ENCODE measurements around the gene ARPP19.
"Not testable (repeated sequence)": the region's sequence is repeated elsewhere in the genome, so short reads cannot be mapped to it uniquely, and the experiment has no call there.

Gene ARPP19, protein sequence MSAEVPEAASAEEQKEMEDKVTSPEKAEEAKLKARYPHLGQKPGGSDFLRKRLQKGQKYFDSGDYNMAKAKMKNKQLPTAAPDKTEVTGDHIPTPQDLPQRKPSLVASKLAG

DNA sequence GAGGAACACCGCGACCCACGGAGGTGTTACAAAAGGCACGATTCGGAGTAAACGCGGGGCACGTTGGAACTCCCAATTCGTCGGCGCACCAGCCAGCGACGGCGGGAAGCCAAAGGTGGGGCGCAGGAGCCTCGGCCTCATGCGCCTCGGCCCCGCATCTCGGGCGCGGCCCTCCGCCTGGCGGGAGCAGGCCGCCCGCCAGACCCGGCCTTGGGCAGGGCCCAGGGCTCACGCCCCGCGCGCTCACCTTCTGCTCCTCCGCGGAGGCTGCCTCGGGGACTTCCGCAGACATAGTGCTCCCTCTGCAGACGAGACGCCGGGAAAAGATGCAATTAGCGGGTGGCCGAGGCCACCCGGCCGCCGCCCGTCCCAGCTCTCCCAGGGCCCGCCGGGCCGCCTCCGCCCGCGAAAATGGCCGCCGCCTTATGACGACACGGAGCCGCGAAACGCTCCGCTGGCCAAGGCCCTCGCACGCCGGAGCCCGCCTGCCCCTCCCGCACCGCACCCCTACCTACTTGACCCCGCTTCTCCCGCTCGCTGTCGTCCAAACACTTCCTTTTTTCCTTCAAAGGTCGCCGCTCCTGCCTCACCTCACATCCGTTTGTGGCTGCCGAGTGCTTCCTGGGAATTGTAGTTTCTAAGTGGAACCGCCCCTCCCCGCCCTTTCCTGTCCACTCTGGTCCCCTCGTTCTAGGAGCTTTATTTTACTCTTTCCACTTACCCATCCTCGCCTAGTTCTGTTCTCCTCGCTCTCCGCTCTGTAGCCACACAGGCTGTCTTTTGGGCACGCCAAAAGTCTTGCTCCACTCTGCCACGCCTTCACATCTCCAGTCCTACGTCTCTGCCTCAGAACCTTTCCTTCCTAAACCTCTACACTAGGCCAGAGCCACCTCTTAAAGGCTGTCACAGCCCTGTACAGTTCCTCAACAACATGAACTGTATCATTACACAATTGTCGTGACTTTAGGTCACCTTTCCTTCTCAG, at the start of gene ARPP19:
Gene ARPP19, minus strand, starts transcription at position 430 of the 985 bp plus-strand sequence. Its CDS starts 138 bp downstream, at position 292.
- peak; percentile 53 for DNase-seq

- no peak for DNase-seq
Measured at GRCh38 chr15:52617026-52617425, 48.2 kb upstream of the ARPP19 start.

DNA sequence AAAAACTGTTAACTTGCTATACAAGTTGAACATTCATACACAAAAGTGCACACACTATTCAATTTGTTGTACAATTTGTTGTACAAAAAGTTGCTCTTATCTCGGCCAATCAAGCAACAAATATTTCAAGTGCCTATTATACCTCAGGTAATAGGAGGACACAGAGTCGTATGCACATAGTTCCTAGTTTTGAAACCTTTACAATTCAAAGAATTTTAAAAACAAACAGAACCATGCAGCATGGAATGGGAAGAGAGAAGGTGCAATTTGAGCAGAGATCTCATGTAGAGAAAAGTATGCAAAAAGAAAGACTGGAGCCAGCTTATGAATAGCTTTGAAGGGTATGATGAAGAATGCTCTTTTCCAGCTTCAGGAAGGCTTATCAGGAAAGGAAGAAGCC, 46.5 kb upstream of the ARPP19 start:
- DNase-seq = no peak

GRCh38 chr15:52609593-52609992, 40.8 kb upstream of the ARPP19 start:
- DNase-seq = no peak

DNA sequence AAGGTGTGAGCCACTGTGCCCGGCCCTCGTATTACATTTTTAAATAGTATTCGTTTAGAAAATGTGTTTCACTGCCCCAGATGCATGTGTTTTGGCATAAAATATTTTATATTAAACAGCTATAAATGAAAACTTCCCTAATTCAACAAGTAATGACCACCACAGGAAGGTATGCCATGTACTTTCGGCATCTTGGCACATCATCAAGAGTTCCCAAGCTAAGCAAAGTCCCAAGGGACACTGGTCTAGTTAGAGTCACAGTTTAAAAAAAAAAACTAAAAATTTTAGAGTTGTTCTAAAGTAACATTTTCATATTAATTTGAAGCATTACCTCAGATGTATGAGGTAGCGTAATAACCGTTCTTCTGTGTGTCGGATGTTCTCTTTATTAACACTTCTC, 15.6 kb upstream of the ARPP19 start:
- no peak for DNase-seq

DNA sequence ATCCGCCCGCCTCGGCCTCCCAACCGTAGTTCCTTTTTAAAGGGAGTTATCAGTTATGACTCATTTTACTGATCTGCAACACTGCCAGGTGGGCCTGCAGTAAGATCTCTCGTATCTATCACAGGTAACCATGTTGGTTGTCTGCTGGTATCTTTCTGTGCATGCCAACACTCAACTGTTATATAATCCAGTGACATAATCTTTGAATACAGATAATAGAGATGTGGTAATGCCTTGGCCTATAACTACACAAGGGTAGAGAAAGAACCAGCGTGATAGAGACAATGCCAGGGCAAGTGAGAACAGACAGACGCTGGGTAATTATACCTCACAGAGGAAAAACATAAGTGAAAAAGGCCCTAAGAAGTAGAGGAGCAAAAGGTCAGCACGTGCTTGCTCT, 11.0 kb upstream of the ARPP19 start:
- no peak for DNase-seq

DNA sequence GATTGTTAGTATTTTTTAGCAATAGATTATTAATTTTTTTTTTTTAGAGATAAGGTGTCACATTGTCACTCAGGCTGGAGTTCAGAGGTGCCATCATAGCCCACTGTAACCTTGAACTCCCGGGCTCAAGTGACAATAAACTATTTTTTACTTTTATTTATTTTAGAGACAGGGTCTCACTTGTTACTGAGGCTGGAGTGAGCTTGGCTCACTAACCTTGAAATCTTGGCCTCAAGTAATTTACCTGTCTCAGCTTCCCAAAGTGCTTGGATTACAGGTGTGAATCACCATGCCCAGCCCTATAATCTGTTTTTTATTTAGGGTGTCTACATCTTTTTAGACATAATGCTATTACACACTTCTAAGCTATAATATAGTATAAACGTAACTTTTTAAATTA, 7.9 kb upstream of the ARPP19 start:
- DNase-seq = no peak

DNA sequence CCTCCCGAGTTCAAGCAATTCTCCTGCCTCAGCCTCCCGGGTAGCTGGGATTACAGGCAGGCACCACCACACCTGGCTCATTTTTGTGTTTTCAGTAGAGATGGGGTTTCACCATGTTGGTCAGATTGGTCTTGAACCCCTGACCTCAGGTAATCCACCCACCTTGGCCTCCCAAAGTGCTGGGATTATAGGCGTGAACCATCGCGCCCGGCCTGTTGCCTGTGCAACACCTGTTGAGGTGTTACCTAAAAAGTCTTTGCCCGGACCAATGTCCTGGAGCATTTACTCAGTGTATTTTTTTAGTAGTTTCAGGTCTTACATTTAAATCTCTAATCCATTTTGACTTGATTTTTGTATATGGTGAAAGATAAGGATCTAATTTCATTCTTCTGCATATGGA, 6.7 kb upstream of the ARPP19 start:
- DNase-seq = not testable (repeated sequence)

GRCh38 chr15:52575072-52575471, 6.2 kb upstream of the ARPP19 start:
- DNase-seq = no peak

- not testable (repeated sequence) for DNase-seq
Measured at GRCh38 chr15:52574623-52575022, 5.8 kb upstream of the ARPP19 start.

DNA sequence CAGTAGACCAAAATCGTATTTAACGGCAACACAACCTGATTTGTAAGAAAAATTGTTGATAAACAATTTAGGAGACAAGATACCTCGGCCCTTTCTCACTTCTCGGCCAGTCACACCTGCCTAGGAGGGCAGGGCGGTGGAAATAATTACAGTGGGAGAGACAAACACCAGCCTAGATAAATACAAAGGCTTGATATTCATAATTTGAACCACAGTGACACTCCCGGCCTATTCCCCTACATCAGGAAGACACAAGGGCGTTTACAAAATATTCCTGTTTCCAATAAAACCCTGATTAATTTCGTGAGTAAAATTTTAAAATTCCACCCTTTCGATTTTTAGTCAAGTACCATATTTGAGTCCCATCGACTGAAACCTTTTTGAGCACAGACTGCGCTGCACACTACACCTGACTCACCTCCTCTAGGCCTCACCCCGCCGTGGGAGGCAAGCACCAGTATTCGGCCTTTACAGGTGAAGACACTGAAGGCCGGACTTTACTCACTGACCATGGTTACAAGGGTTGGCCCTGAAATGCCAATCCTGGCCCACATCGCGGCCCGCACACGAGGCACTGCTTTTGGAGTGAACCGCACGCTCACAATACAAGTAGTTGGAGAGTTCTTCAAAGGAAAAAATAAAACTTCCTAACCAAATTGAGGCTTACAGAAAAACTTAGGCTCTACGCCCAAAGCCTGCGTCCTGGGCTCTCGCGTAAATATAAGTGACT, 794 bp downstream of the ARPP19 start:
- no peak for DNase-seq

- no peak for DNase-seq
Measured at GRCh38 chr15:52566889-52567288, 1.9 kb downstream of the ARPP19 start.

DNA sequence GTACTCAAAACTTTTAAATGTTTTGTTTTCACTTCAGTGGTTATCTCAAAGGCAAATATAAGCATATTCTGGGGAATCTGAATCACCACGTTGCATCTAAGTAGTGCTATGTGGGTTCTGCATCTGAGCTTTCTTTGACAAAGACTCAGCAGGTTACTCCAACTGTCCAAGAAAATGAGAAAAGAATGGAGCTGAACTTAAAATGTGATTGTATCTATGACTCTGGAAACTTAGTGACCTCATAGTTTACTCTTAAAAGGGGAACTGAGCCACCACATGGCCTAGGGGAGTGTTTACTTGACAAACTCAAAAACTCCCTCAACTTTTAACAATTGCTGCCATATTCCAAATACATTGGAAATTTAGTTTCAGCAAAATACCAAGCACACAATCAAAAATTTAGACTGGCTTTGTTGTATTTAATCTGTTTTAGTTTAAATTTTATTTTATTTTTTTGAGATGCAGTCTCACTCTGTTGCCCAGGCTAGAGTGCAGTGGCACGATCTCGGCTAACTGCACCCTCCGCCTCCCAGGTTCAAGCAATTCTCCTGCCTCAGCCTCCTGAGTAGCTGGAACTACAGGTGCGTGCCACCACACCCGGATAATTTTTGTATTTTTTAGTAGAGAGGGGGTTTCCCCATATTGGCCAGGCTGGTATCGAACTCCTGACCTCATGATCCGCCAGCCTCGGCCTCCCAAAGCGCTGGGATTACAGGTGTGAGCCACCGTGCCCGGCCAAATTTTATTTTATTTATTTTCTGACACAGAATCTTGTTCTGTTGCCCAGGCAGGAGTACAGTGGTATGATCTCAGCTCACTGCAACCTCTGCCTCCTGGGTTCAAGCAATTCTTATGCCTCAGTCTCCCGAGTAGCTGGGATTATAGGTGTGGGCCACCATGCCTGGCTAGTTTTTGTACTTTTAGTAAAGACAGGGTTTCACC, 3.1 kb downstream of the ARPP19 start:
- DNase-seq = not testable (repeated sequence)

DNA sequence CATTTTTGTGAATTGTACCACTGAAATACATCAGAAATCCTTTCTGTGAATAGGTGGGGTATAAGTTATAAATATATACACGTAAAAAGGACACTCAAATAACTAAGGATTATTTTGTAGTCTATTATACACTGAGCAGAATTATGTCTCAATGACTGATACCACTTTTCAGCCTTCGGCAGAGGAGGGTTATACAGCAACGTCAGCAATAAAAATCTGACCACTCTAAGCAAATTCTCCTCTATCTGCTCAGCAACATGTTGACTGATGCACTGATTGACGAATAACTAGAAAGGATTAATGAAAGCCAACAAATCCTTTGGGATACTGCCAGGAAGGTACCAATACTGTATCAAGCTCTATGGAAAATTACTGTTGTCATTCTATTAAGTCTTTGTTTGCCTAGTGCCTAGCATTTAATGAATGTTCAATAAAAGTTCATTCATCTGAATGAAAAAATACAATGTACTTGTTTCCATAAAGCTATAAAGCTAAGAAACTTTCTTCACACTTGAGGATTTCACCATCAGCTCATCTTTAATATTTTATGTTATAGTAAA, 5.2 kb downstream of the ARPP19 start:
- DNase-seq = no peak

- no peak for DNase-seq
Measured at GRCh38 chr15:52559575-52559974, 9.3 kb downstream of the ARPP19 start.

DNA sequence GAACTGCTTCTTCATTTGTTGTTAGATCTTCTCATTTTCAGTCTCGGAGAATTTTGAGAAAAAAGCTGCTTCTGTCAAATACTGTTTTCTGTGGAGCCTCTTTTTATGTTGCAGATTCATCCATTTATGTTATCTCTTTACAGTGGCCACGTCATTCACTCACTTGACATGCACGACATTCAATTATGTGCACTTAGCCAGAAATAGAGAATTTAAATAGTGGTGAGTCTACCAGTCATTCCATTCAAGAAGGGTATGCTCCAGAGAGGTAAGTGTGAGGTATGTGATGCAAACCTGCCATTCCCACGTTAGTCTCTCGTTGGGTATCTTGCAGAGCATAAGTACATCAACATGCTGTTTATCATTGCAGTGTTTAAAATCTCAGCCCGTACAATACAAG, 9.8 kb downstream of the ARPP19 start:
- DNase-seq = no peak

DNA sequence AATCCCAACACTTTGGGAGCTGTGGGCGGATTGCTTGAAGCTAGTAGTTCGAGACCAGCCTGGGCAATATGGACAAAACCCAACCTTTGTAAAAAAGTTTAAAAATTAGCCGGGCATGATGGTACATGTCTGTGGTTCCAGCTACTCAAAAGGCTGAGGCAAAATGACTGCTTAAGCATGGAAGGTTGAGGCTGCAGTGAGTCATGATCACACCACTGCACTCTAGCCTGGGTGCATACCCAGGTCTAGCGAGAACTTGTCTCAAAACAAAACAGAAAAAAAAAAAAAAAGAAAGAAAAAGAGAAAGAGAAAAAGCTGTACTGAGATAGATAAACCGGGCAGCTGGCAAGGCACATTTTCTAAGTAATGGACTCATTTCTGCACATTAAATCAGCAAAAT, 10.6 kb downstream of the ARPP19 start:
- no peak for DNase-seq

- DNase-seq = no peak
Measured at GRCh38 chr15:52557274-52557641, 11.6 kb downstream of the ARPP19 start.

DNA sequence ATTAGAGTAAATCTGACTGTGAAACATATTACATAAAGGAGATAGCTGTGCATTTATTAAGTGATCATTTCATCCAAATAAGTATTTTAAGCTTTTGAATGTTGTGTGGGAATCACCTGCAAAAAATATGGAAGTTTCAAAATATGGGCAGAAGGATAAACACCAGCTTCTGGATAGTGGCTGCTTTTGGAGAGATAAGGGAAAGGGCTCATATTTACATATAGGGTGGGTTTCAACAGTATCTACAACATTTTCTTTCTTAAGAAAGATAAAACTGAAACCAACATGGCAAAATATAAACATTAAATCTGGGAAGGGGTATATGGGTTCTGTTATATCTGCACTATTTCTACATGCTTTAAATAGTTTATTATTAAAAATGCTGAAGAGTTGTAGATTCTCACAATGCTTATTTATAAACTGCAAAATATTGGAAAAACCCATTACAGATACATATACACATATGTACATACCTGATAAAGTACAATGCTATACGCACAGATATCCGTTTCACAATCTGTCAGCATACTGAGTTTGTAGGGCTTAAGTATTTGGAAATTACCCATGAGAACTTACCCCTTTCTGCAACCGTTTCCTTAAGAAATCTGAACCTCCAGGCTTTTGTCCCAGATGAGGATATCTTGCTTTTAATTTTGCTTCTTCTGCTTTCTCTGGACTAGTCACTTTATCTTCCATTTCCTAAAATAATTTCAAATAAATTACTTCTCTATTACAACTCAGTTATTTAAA, 12.1 kb downstream of the ARPP19 start:
- no peak for DNase-seq

DNA sequence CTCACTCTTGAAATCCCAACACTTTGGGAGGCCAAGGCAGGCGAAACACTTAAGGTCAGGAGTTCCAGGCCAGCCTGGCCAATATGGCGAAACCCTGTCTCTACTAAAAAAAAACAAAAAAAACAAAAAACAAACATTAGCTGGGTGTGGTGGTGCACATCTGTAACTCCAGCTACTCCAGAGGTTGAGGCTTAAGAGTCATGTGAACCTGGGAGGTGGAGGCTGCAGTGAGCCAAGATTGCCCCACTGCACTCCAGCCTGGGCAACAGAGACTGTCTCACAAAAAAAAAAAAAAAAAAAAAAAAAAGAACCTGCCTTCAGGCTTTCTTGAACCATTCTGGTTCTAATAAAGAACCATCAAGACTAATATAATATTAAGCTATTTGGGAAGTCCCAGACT, 16.5 kb downstream of the ARPP19 start:
- DNase-seq = no peak

DNA sequence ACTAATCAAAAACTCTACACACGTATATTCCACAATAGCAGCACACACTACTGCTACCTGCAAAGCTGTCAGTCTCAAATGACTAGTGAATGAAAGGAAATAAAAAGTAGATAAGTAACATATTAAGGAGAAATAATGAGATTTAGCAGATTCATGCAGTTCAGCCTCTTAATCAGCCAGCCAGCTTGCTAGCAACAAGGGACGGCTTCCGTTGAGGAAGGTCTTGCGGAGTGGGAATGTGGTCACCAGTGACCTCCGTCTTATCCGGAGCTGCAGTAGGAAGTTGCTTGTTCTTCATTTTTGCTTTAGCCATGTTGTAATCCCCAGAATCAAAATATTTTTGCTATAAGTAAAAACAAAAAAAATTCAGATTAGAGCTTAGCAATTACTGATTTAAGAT, 17.1 kb downstream of the ARPP19 start:
- DNase-seq = no peak
